BLaER1 treated with 17β-estradiol and CSF1 and Interleukin-3, amounts not matched to agents 10 nM and 100 nM (cell line): ENCODE data around the gene CDC20.

Experiments used
- H3K27ac ChIP-seq, 11 experiments: shearing (Covaris generic); formaldehyde crosslinking; 2 replicates each; pipeline ENCODE4 v1.8.1; 2022
- H3K27me3 ChIP-seq, 11 experiments: shearing (Covaris generic); formaldehyde crosslinking; 2 replicates each; pipeline ENCODE4 v1.8.1; 2022
- H3K36me3 ChIP-seq, 11 experiments: shearing (Covaris generic); formaldehyde crosslinking; 2 replicates each; pipeline ENCODE4 v1.8.1; 2022
- H3K4me1 ChIP-seq, 10 experiments: shearing (Covaris generic); formaldehyde crosslinking; 2 replicates each; pipeline ENCODE4 v1.8.1; 2022
- H3K4me2 ChIP-seq, 11 experiments: shearing (Covaris generic); formaldehyde crosslinking; 2 replicates each; pipeline ENCODE4 v1.8.1; 2022
- H3K4me3 ChIP-seq, 10 experiments: shearing (Covaris generic); formaldehyde crosslinking; 2 replicates each; pipeline ENCODE4 v1.8.1; 2022
- H3K9ac ChIP-seq, 11 experiments: shearing (Covaris generic); formaldehyde crosslinking; 2 replicates each; pipeline ENCODE4 v1.8.1; 2022
- H3K9me3 ChIP-seq, 11 experiments: shearing (Covaris generic); formaldehyde crosslinking; replicated peaks in 1 of 11; 2 replicates each; pipeline ENCODE4 v1.8.1; 2022
- H4K20me1 ChIP-seq, 11 experiments: shearing (Covaris generic); formaldehyde crosslinking; 2 replicates each; pipeline ENCODE4 v1.8.1; 2022
- Cebpa-rat ChIP-seq, 11 experiments: shearing (Covaris generic); IDR thresholded peaks; 2 replicates each; pipeline ENCODE4 v1.8.1; 2022

CDC20 gene

GRCh38 chr1:43358746-43359693, at the start of gene CDC20:
Gene CDC20, plus strand, starts transcription at chr1:43358981. Its CDS starts 235 bp downstream, at chr1:43359216.
- peaks cover 13 to 51% (median 35%) of the 10 kb centered on the region in 11 experiments; a peak in 21 of 22 replicates for H4K20me1 ChIP-seq
- H3K9me3 ChIP-seq = no peaks in the 10 kb centered on the region

GRCh38 chr1:43309405-43310025, 49.3 kb upstream of the CDC20 start:
- Histone ChIP-seq H3K36me3 (peaks cover 0 to 63% (median 0%) of the 10 kb centered on the region in 11 experiments; a peak in 4 of 22 replicates), H4K20me1 (no peaks in the 10 kb centered on the region; a peak in 1 of 22 replicates), H3K4me3 (no peak overlapping the region), H3K27me3 (no peaks in the 10 kb centered on the region), H3K27ac (no peak overlapping the region), H3K9me3 (no peaks in the 10 kb centered on the region), H3K9ac (no peak overlapping the region), H3K4me2 (no peak overlapping the region), H3K4me1 (peaks cover 0 to 19% (median 10%) of the 10 kb centered on the region in 10 experiments; a peak in 11 of 20 replicates)
- no peak for TF ChIP-seq Cebpa-rat (IDR thresholded peaks at IDR 0.05)

More at GRCh38 chr1:43358746-43359693, at the start of gene CDC20:
- Histone ChIP-seq H3K4me3 (peak within 1 kb of the TSS; percentile 65 to 90 (median 78)), H3K4me2 (peak within 1 kb of the TSS; percentile 95 to 100 (median 98)), H3K27ac (peak within 1 kb of the TSS; percentile 59 to 94 (median 89)), H3K27me3 (no peaks in the 10 kb centered on the region), H3K4me1 (peaks cover 52 to 64% (median 59%) of the 10 kb centered on the region in 10 experiments), H3K36me3 (peaks cover 41 to 46% (median 44%) of the 10 kb centered on the region in 11 experiments), H3K9ac (peak within 1 kb of the TSS; percentile 82 to 94 (median 91))
- TF ChIP-seq Cebpa-rat (IDR thresholded peaks at IDR 0.05) = no peak

- no peaks in the 10 kb centered on the region for H3K9me3 ChIP-seq
- H3K4me3 ChIP-seq = no peak overlapping the region
- H4K20me1 ChIP-seq = no peaks in the 10 kb centered on the region; a peak in 1 of 22 replicates
- no peaks in the 10 kb centered on the region for H3K27me3 ChIP-seq
- no peak for TF ChIP-seq Cebpa-rat (IDR thresholded peaks at IDR 0.05)
- no peaks in the 10 kb centered on the region; a peak in 1 of 20 replicates for H3K4me1 ChIP-seq
- no peak overlapping the region for H3K4me2 ChIP-seq
- H3K36me3 ChIP-seq = peaks cover 0 to 55% (median 0%) of the 10 kb centered on the region in 11 experiments; a peak in 4 of 22 replicates
- no peak overlapping the region for H3K9ac ChIP-seq
- H3K27ac ChIP-seq = no peak overlapping the region
Observed at GRCh38 chr1:43311521-43311920, 47.3 kb upstream of the CDC20 start.

DNA sequence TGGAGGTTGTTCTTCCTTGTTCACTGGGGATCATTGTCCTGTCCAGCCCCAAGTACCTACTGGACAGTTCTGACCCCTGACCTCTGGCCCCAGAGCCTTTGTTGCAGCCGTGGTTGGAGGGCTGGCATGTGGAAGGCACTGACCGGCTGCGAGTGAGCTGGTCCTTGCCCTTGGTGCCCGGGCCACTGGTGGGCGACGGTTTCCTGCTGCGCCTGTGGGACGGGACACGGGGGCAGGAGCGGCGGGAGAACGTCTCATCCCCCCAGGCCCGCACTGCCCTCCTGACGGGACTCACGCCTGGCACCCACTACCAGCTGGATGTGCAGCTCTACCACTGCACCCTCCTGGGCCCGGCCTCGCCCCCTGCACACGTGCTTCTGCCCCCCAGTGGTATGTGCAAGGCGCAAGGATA, 46.6 kb upstream of the CDC20 start:
- H4K20me1 ChIP-seq = no peaks in the 10 kb centered on the region; a peak in 1 of 22 replicates

GRCh38 chr1:43312663-43313515, 45.9 kb upstream of the CDC20 start:
- Histone ChIP-seq H3K4me2 (no peak overlapping the region), H3K27me3 (no peaks in the 10 kb centered on the region), H3K9me3 (no peaks in the 10 kb centered on the region), H4K20me1 (no peaks in the 10 kb centered on the region; a peak in 1 of 22 replicates), H3K4me3 (no peak overlapping the region), H3K27ac (no peak overlapping the region), H3K9ac (no peak overlapping the region), H3K4me1 (no peaks in the 10 kb centered on the region), H3K36me3 (peaks cover 0 to 49% (median 0%) of the 10 kb centered on the region in 11 experiments; a peak in 4 of 22 replicates)
- TF ChIP-seq Cebpa-rat (IDR thresholded peaks at IDR 0.05) = no peak

More for the DNA sequence above, 46.6 kb upstream of the CDC20 start:
- Histone ChIP-seq H3K4me3 (no peak overlapping the region), H3K4me1 (no peaks in the 10 kb centered on the region), H3K27ac (no peak overlapping the region), H3K4me2 (no peak overlapping the region), H3K9me3 (no peaks in the 10 kb centered on the region), H3K9ac (no peak overlapping the region), H3K27me3 (no peaks in the 10 kb centered on the region), H3K36me3 (peaks cover 0 to 54% (median 0%) of the 10 kb centered on the region in 11 experiments; a peak in 4 of 22 replicates)
- no peak for TF ChIP-seq Cebpa-rat (IDR thresholded peaks at IDR 0.05)

DNA sequence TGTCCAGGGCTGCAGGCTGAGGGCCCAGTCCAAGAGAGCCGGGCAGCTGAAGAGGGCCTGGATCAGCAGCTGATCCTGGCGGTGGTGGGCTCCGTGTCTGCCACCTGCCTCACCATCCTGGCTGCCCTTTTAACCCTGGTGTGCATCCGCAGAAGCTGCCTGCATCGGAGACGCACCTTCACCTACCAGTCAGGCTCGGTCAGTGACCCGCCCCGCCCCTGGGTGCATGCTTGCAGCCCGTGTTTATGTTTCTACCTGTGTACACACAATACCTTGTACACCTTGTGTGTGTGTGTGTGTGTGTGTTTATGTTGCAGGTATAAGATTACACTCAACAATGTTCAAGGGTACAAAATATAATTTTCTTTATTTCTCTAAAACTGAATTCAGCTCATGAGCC, 45.0 kb upstream of the CDC20 start:
- no peak overlapping the region for H3K4me2 ChIP-seq

DNA sequence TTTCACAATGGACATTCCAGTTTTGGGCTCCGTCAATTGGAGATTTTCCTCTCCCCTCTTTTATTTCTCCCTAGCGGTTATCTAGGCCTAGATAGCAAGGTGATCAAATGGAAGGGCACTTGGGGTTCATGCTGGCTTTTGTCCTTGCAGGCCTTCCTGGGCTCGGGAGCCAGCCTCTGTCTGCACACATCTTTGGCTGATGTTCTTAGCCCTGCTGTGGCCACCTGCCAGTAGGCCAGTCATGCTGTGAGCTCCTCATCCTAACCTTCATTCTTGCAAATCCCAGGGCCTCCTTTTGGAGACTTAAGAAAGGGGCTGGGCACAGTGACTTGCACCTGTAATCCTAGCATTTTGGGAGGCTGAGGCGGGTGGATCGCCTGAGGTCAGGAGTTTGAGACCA, 44.5 kb upstream of the CDC20 start:
- peaks cover 0 to 51% (median 0%) of the 10 kb centered on the region in 11 experiments; a peak in 4 of 22 replicates for H3K36me3 ChIP-seq
- no peak overlapping the region for H3K9ac ChIP-seq
- no peaks in the 10 kb centered on the region for H3K4me1 ChIP-seq
- no peak for TF ChIP-seq Cebpa-rat (IDR thresholded peaks at IDR 0.05)
- no peak overlapping the region for H3K4me2 ChIP-seq
- no peaks in the 10 kb centered on the region for H3K27me3 ChIP-seq
- H3K27ac ChIP-seq = no peak overlapping the region
- H3K4me3 ChIP-seq = no peak overlapping the region
- H4K20me1 ChIP-seq = no peaks in the 10 kb centered on the region; a peak in 1 of 22 replicates
- no peaks in the 10 kb centered on the region for H3K9me3 ChIP-seq

More for the DNA sequence above, 45.0 kb upstream of the CDC20 start:
- H3K9me3 ChIP-seq = no peaks in the 10 kb centered on the region
- peaks cover 0 to 50% (median 0%) of the 10 kb centered on the region in 11 experiments; a peak in 4 of 22 replicates for H3K36me3 ChIP-seq
- no peaks in the 10 kb centered on the region for H3K4me1 ChIP-seq
- H3K27ac ChIP-seq = no peak overlapping the region
- no peak for TF ChIP-seq Cebpa-rat (IDR thresholded peaks at IDR 0.05)
- H3K9ac ChIP-seq = no peak overlapping the region
- no peaks in the 10 kb centered on the region; a peak in 1 of 22 replicates for H4K20me1 ChIP-seq
- no peaks in the 10 kb centered on the region for H3K27me3 ChIP-seq
- no peak overlapping the region for H3K4me3 ChIP-seq

GRCh38 chr1:43315481-43315880, 43.3 kb upstream of the CDC20 start:
- H4K20me1 ChIP-seq = no peaks in the 10 kb centered on the region; a peak in 1 of 22 replicates
- H3K4me2 ChIP-seq = no peak overlapping the region
- H3K9ac ChIP-seq = no peak overlapping the region
- no peaks in the 10 kb centered on the region for H3K4me1 ChIP-seq
- H3K27me3 ChIP-seq = no peaks in the 10 kb centered on the region
- H3K27ac ChIP-seq = no peak overlapping the region
- no peak overlapping the region for H3K4me3 ChIP-seq
- no peaks in the 10 kb centered on the region for H3K9me3 ChIP-seq
- TF ChIP-seq Cebpa-rat (IDR thresholded peaks at IDR 0.05) = no peak
- peaks cover 0 to 47% (median 0%) of the 10 kb centered on the region in 11 experiments; a peak in 3 of 22 replicates for H3K36me3 ChIP-seq
